ENCODE data around the gene PCGF1. TPM values are rescaled to one million over a fixed set of nuclear protein-coding genes. Genes with fewer than 3 reads are reported as not detected.

The PCGF1 gene
- total and polyA plus RNA-seq, 9 of the 15 experiments (the other 6 are each of a cell fraction or from before 2014, with no cell fraction given) = 20.3 to 45.7 (median 29.3) TPM

GRCh38 chr2:74502720-74503505 is 4.6 kb downstream of the PCGF1 start (continued):
- TF ChIP-seq AFF1 (IDR thresholded peaks at IDR 0.05; ENCODE audit: low read depth in 1 of 2, partially characterized antibody in 2 of 2) (no peak), XRCC5 (IDR thresholded peaks at IDR 0.05; ENCODE audit: low read depth, low read length) (no peak), ZNF3 (CRISPR knock-in tag; IDR thresholded peaks at IDR 0.05) (no peak), GABPB1 (CRISPR knock-in tag; IDR thresholded peaks at IDR 0.05) (peak; percentile 43), SAFB2 (IDR thresholded peaks at IDR 0.05; ENCODE audit: borderline replicate concordance, low read depth, low read length, severe bottlenecking) (no peak), CHD7 (IDR thresholded peaks at IDR 0.05; ENCODE audit: low read depth, low read length) (no peak), CC2D1A (IDR thresholded peaks at IDR 0.05) (no peak), RBM34 (IDR thresholded peaks at IDR 0.05; ENCODE audit: borderline replicate concordance, insufficient read depth, low read length) (peak; percentile 82; the same call in 1 of the 2 replicates), DDX20 (tag; IDR thresholded peaks at IDR 0.05; ENCODE audit: low read depth) (no peak), RBM17 (IDR thresholded peaks at IDR 0.05; ENCODE audit: borderline replicate concordance, low read depth, low read length) (no peak), ZKSCAN1 (IDR thresholded peaks at IDR 0.05; ENCODE audit: low read depth, low read length) (peak; percentile 43; the same call in 1 of the 2 replicates)

All from K562 (cell line).